Measurements from ENCODE around the gene NME7.

DNA sequence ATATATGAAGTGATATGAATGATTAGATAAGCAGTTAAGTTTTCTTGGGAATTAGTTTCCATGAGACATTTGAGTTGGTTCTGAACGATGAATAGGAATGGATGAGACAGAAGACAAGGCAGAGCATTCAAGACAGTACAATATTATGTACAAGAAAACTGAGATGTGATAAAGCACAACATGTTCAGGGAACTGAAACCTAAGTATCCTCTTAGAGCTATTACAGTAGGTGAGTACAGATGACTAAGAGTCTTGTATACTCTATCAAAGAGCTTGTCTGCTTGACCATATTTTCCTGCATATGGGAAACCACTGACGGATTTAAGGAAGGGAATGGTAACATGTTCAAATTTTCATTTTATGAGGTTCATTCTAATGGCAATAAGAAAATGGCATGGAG lies 61.6 kb downstream of the NME7 start:
- no peak for TF ChIP-seq POLR2AphosphoS5 (IDR thresholded peaks at IDR 0.05; ENCODE audit: borderline replicate concordance, low read depth, low read length)
- no peak for TF ChIP-seq EZH2 (IDR thresholded peaks at IDR 0.05)
- TF ChIP-seq FOXP2 (optimal IDR thresholded peaks at IDR 0.05; ENCODE audit: control extremely low read depth, extremely low read length, insufficient read depth): no peak
